ENCODE results near the gene EPSTI1. TPM values are rescaled to one million over a fixed set of nuclear protein-coding genes. Genes with fewer than 3 reads are reported as not detected.

EPSTI1 gene
- total and polyA plus RNA-seq, 8 donors = 0.83 to 9.7 (median 2.1) TPM

DNA sequence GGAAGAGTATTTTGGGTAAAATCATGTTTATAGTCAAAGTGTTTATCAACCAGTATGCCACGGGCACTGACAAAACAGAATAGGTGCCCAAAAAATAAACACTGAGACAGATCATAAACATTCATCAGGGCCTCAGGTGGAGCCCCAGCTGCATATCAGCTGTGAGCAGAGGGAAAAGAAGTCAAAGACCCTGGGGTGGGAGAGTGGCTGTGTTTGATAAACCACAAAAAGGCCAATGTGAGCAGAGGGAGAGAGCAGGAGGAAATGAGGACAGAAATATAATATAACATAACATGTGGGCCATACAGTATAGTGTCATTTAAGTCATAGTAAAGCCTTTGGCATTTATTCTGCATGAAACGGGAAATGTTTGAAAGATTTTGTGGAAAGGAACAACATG lies 10.0 kb upstream of the EPSTI1 start:
- TF ChIP-seq, protein P1, sequence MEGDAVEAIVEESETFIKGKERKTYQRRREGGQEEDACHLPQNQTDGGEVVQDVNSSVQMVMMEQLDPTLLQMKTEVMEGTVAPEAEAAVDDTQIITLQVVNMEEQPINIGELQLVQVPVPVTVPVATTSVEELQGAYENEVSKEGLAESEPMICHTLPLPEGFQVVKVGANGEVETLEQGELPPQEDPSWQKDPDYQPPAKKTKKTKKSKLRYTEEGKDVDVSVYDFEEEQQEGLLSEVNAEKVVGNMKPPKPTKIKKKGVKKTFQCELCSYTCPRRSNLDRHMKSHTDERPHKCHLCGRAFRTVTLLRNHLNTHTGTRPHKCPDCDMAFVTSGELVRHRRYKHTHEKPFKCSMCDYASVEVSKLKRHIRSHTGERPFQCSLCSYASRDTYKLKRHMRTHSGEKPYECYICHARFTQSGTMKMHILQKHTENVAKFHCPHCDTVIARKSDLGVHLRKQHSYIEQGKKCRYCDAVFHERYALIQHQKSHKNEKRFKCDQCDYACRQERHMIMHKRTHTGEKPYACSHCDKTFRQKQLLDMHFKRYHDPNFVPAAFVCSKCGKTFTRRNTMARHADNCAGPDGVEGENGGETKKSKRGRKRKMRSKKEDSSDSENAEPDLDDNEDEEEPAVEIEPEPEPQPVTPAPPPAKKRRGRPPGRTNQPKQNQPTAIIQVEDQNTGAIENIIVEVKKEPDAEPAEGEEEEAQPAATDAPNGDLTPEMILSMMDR (IDR thresholded peaks at IDR 0.05) = no peak
- ATAC-seq = no peak
- Histone ChIP-seq H3K4me1 (peaks cover 0 to under 1% (median 0%) of the 10 kb centered on the region in 3 donors), H3K36me3 (no peaks in the 10 kb centered on the region), H3K27ac (no peak overlapping the region), H3K9me3 (no peaks in the 10 kb centered on the region), H3K27me3 (no peaks in the 10 kb centered on the region), H3K4me3 (no peak overlapping the region)
- intact Hi-C loops (cut with DNase I) = no loop called here
- no peak for FAIRE-seq
- no peak for DNase-seq
- WGBS, 2 donors = 73 to 87% methylated on average over 2 of the region's 2 CpGs

DNA sequence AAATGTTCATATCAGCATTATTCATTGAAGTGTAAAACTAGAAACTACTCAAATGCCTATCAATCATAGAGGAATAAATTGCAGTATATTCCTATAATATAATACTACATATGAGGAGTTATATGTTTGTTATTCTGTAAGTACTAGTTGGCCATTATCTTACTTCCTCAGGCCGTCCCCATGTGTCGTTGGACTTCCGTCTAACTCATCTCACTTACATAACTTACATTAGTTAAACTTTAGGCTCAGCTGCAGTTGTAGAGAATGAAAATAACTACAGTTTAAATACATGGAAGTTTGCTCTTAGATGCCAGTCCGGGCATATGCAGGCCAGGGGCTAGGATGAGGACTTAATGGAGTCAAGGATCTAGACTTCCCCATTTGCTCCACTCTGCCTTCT lies 8.6 kb upstream of the EPSTI1 start:
- no peaks in the 10 kb centered on the region for H3K4me1 ChIP-seq
- H3K27ac ChIP-seq = no peak overlapping the region
- intact Hi-C loops (cut with DNase I) = no loop called here
- no peaks in the 10 kb centered on the region for H3K9me3 ChIP-seq
- H3K4me3 ChIP-seq = no peak overlapping the region
- FAIRE-seq (no peak), ATAC-seq (no peak), DNase-seq (no peak)
- TF ChIP-seq, protein P1 (IDR thresholded peaks at IDR 0.05) = no peak
- no peaks in the 10 kb centered on the region for H3K36me3 ChIP-seq
- WGBS, 2 donors = 60 to 65% methylated on average over 4 of the region's 4 CpGs
- no peaks in the 10 kb centered on the region for H3K27me3 ChIP-seq

DNA sequence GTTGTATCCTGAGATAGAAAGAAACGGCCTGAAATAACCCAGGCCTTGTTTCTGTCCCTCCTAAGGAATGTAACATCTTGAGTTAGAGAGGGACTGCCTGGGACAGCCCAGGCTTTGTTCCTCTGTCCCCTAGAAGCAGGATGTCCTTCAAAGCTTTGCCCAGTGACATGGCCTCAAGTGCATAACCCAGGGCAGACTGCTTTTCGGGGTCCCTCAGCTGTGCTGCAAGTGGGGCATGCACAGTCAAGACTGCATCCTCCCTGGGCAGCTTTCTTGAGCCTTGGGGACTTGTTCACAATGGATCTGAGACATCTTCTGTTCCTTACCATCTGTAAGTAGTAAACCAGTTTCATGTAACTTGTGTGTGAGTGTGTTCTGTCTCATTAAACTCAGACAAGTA lies 7.5 kb upstream of the EPSTI1 start:
- FAIRE-seq (no peak), DNase-seq (no peak), ATAC-seq (no peak)
- no peaks in the 10 kb centered on the region for H3K9me3 ChIP-seq
- no peaks in the 10 kb centered on the region for H3K4me1 ChIP-seq
- H3K4me3 ChIP-seq = no peak overlapping the region
- H3K36me3 ChIP-seq = no peaks in the 10 kb centered on the region
- TF ChIP-seq, protein P1 (IDR thresholded peaks at IDR 0.05) = no peak
- no peaks in the 10 kb centered on the region for H3K27me3 ChIP-seq
- 52 to 59% methylated on average over 2 of the region's 2 CpGs for WGBS, 2 donors
- no peak overlapping the region for H3K27ac ChIP-seq
- intact Hi-C loops (cut with DNase I) = no loop called here

DNA sequence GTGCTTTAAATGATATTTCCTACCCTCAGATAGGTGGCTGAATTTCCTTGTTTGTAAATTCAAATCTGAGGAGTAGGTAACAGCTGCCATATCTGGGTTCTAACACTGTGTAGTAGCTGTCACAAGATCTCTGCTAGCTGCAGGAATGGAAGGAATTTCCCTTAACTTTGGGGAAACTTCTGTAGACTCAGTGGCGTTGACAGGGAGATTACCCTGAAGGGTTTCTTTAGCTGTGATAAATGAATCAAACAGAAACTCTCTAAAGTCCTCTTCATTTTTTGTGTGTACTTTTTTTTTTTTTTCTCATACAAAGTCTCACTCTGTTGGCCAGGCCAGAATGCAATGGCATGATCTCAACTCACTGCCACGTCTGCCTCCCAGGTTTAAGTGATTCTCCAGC lies 5.3 kb upstream of the EPSTI1 start:
- ATAC-seq = no peak
- DNase-seq = no peak
- 86 to 93% methylated on average over 2 of the region's 2 CpGs for WGBS, 2 donors
- H3K36me3 ChIP-seq = no peaks in the 10 kb centered on the region
- FAIRE-seq = no peak
- H3K4me3 ChIP-seq = no peak overlapping the region
- no peaks in the 10 kb centered on the region for H3K4me1 ChIP-seq
- TF ChIP-seq, protein P1 (IDR thresholded peaks at IDR 0.05) = no peak
- H3K27ac ChIP-seq = no peak overlapping the region
- intact Hi-C loops (cut with DNase I) = no loop called here
- no peaks in the 10 kb centered on the region for H3K9me3 ChIP-seq
- H3K27me3 ChIP-seq = no peaks in the 10 kb centered on the region

DNA sequence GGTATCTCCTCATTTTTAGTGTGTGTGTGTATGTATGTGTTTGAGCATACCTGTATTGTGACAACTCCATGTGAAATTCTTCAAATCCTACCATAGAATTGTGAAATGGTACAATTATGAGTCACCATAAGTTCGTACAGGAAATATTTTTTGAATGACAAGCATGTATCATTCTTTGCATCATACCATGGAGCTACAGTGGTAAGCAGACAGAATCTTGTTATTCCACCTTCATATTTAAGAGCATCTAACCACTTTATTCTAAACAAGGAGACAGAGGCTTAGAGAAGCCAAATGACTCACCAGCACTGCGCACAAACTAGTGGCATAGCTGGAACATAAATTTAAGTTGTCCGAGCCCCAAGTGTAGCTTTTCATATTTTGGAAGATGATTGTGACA lies 4.5 kb upstream of the EPSTI1 start:
- FAIRE-seq = no peak

More for the DNA sequence above, 4.5 kb upstream of the EPSTI1 start:
- Histone ChIP-seq H3K4me3 (no peak overlapping the region), H3K27me3 (no peaks in the 10 kb centered on the region), H3K36me3 (no peaks in the 10 kb centered on the region), H3K9me3 (no peaks in the 10 kb centered on the region), H3K4me1 (no peaks in the 10 kb centered on the region), H3K27ac (no peak overlapping the region)
- intact Hi-C loops (cut with DNase I) = no loop called here
- DNase-seq = no peak
- TF ChIP-seq, protein P1 (IDR thresholded peaks at IDR 0.05) = no peak
- no peak for ATAC-seq
- 81 to 87% methylated on average over 3 of the region's 3 CpGs for WGBS, 2 donors
